NCI-H187 (cell line): Measurements from ENCODE around the gene B4GALNT3.
A peak's percentile ranks its signal among the peaks of the same experiment; 100 is the strongest.

Experiments
- DNase-seq, 2 experiments: peaks; one replicate each; lab custom pipeline; 2025; lab: John Stamatoyannopoulos, UW

The B4GALNT3 gene

DNA sequence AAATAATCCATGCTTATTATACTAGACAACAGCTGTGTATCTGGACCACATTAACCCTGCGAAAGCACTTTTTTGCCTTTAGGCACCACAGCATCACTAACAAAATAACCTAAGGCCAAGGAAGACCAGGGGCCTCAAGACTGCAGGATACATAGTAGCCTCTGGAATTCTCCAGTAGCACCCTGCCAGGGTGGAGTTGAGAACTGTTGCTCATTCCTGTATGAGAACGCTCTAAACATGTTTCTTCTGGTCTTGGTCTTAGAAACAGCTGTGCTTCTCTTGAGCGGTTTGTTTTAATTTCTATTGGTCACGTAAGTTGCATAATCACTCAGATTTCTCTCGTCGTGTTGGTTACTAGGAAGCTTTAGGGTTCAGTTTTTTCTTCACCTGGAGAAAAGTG, 7.9 kb downstream of the B4GALNT3 start:
- DNase-seq, result no peak

DNA sequence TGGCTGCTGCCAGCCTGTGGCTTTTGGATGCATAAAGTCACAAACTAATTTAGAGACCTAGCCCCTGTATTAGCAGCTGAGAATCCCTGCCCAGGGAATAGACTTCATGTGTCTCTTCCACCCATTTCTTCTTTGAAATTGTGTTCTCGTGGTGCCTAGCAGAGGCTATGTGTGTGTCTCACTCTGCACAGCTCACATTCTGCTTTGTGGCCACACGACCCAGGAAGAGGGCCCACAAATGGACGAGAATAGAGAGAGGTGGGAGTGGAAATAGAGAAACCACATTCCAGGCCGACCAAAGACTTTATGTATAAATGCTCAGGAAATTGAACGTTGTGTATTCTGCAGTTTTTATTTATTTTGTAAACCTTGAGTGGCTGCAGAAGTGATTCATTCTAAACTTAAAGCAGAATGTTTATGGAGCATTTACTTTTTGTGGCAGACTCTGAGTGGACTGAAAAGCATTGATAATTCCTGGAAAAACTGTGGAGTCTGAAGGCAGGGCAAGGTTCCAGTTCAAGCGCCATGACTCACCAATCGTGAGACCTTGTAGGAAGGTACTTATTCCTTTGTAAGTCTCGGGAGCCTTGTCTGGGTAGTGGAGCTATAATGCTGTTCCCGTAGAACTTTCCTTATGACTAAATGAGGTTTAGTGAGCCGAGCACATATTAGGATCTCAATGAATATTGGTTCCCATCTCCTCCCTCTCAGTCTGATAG, 9.1 kb downstream of the B4GALNT3 start:
- DNase-seq, result no peak

DNA sequence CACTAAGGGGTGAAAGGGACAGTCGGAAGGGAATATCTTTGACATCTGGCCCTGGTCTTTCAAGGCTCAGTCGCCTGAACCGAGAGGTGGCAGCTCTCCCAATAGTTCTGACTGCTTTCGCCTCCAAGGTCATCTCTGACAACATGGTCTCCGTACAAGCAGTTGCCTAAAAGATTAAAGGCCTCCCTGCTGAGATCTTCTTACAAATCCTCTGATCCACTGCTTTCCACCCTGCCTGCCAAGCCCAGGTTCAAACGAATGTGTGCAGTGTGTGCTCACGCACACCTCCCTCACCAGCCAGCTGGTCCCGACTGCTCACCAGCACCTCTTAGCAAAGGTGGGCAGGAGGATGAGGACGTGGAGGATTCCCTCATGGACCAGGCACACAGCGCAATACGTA, 10.4 kb downstream of the B4GALNT3 start:
- DNase-seq, result no peak

DNA sequence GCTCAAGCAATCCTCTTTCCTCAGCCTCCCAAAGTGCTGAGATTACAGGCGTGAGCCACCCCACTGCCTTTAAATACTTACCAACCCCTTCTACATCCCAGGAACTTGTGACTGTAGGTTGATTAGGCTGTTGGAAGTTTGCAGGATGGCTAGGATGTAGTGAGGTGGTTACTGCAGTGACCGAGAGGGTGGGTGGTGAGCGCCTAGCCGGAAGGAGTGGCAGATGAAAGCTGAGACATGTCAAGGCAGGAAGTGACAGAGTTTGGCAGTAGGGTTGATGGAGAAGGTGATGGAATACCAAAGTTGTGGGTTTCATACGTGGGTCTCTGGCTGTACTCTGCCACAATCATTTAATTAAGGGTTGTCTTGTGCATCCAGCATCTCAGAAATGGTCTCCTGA, 13.5 kb downstream of the B4GALNT3 start:
- DNase-seq, result no peak

DNA sequence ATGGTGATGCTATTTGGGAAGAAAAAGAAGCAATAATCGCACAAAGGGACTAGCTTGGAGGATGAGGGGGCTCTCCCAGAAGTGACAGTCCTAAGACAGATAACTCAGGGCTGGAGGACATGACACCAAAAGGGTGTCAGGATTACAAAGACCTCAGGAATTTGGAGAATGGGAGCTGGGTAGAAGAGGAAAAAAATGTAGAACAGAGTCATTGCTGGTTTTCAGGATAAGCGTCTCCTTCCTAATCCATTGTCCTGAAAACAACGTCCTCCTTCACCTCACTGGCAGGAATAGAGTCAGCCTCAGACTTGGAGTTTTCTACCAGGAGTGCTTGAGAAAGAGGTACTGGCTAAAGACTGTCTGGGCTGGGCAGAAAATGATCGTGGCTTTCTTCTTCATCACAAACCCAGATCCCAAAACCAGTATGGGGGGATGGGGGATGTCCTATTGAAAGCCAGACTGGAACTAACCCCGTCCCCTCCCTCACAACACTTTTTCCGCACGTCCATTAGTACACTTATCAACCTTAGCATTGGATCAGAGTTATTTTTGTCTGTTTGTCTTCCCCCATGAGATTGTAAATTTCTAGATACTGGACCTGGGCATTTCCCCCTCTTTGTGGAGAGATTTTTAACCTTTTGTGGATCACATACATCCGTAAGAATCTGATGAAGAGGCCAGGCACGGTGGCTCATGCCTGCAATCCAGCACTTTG, 14.3 kb downstream of the B4GALNT3 start:
- DNase-seq, result no peak

DNA sequence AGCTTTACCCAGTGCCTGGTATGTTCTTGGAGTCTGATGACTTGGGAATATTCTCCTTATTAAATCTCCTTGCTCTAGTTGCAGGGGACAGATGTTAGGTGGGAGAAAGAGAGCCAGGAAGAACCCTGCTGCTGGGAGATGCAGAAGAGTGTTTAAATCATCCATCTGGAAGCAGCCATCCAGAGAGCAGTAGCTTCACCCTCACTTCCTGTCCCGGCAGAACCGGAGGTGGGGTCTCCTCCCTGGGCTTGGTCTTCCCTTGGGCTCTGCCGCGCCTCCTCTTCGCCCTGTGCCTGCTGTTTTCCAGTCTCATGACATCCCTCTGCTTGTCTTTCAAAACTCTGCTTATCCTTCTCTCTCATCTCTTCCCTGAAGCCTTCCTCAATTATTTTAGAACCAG, 15.5 kb downstream of the B4GALNT3 start:
- DNase-seq, result no peak

DNA sequence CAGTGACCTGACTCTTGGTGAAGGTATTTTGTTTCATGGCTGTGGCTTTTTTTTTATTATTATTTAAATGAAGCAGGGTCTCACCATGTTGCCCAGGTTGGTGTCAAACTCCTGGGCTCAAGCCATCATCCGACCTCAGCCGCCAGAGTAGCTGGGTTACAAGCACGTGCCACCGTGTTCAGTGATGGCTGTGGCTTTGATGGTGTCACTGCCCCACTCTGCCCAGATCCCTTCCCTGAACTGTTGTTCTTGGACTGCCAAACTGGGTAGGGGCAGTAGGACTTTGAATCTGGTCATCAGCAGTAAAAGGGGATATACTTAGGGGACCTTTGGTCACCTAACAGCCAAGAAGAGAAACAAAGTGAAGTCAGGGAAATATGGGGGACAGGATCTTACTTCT, 19.4 kb downstream of the B4GALNT3 start:
- DNase-seq, result no peak

DNA sequence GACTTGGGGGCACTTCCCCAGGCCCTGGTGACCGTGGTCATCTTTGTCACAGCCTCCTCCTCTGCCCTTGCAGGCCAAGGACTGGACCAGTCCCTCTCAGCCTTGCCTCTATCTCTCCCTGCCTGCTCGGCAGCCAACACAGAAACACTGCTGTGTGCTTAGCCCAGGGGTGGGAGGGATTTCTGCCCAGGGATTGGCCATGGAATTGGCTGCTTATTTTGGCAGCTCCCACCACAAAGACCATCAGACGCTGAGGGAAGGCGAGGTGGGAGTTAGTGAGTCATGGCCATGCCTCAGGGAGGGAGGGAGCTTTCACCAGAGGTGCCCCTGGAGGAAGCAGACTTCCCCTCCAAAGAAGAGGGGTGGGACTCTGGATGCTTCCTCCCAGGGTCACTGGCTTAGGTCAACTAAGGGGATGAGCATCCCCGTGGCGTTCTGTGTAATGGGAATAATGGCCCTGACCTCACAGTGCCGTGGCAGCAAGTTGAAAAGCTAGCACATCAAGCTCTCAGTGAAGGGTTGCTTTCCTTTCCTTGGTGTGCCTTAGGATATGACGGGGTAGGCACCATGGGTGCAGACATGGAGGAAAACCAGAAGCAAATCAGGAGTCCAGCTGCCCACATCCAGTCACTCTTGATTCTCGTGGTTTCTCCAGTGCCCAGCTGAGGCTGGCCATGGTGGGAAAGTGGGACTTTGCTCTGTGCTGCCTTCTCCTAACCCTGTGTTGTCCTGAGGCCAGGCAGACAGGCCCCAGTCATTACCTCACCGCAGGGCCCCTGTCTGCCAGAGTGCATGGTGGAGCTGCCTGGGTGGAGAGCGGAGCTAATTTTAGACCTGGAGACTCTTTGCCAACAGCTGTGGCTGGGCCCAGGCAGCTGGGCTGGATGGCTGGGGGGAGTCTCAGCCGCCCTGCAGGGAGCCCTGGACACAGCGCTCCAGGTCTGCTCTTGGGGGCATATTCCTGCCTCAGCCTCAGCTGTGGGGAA, 21.4 kb downstream of the B4GALNT3 start:
- DNase-seq, result peak in 1 of 2 experiments; percentile 16

DNA sequence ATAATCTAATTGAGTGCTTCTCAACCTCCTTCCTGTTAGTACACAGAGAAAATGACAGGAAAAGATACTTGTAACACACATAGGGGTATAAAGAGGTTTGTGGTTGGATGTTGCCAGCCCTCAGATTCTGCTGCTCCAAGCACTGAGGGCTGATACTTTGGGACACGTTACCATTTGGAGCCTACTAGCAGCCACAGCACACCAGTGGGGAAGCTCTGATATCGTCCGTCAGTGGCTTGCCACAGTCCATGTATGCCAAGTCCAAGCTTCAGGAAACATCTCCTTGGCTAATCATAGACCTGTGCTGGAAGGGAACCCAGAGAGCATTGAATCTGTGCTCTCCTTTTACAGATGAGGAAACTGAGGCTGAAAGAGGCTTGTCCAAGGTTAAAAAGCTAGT, 22.3 kb downstream of the B4GALNT3 start:
- DNase-seq, result no peak

DNA sequence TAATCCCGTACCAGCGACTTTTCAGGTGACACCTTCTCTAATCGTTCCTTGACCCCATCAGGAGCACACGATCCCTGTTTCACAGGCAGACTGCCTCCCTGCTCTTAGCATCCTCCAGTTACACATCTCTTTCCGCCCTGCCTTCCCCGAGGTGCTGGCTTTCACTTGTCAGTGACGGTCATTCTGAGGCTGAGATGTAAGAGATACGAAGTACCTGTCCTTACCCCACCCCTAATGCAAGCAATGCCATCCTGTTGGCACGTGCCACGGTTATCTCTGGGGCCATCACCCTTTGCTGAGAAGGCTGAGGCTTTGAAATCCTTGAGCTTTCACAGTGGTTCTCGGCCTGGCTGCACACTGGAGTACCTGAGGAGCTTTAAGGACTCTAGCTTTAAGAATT, 24.4 kb downstream of the B4GALNT3 start:
- no peak for DNase-seq

DNA sequence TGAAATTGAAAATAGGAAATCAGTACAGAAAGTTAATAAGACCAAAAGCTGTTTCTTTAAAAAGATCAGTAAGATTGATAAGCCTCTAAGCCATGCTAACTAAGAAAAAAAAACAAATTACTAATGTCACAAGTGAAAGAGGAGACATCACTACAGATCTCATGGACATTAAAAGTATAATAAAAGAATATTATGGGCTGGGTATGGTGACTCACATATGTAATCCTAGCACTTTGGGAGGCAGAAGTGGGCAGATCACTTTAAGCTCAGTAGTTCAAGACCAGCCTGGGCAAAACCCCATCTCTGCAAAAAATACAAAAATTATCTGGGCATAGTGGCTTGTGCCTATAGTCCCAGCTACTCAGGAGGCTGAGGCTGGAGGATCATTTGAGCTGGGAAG, 30.5 kb downstream of the B4GALNT3 start:
- no peak for DNase-seq

DNA sequence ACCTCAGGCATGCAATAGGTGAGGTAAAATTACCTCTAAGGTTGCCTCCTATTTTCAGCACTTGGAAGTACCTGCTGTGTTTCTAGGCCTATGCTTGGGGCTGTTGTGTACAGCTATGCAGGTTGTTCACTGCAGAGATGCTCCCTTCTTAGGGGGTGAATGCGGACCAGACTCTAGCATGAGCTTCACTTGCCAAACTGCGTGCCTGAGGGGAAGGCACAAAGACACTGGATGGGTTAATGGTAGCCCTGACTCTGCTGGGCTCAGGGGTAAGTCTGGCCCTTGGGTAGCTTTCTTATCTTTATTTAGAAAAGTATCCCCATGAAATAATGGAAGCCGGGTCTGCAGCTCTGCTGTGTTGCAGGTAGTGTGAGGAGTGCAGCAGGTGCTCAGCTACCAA, 35.7 kb downstream of the B4GALNT3 start:
- no peak for DNase-seq

DNA sequence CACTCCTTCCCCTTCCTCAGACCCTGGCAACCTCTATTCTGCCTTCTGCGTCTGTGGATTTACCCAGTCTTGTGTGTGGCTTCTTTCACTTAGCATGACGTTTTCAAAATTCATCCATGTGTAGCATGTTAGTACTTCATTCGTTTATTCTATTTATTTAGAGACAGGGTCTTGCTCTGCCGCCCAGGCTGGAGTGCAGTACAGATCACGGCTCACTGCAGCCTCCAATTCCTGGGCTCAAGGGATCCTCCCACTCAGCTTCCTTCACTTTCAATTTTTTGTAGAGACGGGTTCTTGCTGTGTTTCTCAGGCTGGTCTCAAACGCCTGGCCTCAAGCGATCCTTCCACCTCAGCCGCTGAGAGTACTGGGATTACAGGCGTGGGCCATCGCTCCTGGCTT, 37.0 kb downstream of the B4GALNT3 start:
- no peak for DNase-seq

DNA sequence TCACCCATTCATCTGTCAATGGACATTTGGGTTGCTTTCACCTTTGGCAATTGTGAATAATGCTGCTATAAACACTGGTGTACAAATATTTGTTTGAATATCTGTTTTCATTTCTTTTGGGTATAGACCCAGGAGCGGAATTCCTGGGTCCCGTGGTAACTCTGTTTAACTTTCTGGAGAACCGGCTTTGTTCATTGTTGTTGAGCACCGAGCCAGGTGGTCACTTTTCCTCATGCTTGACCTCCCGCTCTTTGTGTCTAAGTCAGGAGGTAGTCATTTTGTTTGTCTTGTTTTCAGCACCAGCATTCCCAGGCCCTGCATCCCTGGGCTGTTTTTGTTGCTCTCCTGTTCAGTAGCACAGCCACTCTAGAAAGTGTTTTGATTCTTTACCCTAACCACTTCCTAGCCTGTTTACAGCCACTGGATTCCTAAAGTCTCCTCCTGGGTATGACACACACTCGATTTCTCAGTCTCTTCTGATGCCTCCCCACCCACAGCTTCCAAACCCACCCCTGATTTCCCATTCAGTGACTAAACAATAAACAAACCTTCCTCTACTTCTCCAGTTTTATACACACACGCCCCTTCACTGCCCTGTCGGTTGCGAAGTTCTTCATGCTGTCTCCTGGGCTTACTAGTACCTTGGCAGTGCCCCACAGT, 37.9 kb downstream of the B4GALNT3 start:
- no peak for DNase-seq

DNA sequence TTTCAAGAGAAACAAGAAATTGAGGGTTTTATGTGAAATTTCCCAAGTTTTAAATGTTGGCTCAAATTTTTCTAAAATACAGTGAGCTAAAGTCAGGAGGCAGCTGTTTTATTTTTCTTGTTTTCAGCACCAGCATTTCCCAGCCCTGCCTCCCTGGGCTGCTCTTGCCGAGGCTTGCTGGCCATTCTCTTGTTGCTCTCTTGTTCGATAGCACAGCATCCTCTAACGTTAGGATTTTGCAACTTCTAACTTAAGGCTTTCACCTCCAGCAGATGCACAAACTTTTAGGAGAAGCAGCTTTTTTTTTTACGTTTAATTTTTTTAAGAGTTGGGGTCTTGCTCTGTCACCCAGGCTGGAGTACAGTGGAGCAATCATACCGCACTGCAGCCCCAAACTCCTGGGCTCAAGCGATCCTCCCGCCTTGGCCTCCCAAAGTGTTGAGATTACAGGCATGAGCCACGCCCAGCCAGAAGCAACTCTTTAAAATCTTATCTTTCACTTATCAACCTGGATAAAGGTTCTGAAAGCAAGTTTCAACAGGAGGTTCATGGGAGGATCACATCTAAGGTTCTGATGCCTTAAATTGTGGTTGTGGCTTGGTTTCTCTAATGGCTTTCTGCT, 40.2 kb downstream of the B4GALNT3 start:
- DNase-seq, result no peak

DNA sequence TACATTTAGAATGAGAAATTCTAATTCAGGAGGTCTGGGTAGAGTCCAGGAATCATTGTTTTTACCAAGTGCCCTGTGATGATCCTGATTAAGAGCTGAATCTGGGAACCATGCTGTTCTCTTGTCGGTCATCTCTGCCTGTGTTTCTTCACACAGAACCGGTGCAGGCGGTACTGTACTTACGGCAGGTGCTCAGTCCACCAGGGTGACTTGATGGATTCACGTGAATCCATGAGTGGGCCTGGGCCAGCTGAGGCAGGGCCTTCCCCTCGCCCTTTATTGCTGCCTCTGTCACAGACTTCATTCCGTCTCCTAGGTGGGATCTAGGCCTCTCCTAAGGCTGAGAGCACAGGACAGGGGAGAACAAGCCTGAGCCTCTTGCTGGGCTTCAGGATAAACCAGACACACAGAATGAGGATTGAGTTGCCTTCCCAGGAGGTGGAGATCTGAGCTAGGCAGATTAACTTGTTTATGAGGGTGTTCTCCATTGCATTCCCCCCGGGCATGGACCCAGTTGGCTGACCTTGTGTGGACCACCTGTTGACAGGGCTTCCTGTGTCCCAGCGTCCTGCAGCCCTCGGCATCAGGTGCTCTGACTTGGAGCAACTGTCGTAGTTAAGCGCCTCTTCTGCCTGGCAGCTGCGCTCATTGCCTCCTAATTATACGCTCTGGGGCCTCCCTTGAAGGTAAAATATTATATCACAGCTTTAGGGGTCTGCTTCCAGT, 42.1 kb downstream of the B4GALNT3 start:
- DNase-seq, result no peak

DNA sequence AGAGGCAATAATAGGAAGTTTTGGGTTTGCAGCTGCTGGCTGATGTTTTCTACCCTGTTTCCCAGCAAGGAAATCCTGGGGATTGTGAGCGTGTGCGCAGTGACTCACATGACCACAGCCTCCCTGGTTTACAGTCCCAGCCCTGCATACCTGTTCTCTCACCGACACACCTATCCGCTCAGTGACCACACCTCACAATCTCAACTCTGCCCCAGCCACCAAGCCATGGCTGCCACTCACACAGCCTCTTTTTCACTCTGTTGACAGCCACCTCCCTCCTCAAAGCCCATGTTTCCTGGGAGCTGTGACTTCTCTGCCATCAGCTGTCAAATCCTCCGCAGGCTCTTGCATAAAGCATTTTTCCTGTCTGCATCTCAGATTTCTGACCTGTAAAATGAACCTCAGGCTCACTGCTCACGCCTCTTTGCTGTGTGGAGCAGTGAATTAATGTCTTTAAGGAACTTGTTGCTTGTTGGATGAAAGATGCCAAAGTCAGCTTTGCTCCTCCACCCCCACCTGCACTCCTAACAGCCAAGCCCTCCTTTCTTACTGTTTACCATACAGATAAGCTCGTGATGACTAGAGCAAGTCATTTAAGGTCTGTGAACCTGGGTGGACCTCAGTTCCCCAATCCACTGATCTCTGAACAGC, 43.5 kb downstream of the B4GALNT3 start:
- no peak for DNase-seq

DNA sequence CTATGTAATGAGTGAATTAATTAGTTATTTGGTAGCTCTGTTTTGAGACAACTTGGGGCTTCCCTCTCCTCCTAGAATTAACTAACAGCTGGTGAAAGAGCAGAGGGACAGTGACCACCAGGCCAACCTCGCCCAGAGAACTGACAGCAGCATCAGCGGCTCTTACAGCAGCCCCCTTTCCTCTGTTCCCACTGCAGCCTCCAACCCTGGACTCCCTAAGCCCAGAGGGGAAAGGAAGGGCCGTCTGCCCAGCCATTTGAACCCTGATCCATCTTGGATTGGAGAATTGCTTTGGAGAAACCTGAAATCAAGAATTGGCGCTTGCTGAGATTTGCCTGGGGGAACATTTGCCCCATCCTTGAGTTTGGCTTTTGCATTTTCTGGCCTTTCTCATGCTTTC, 45.5 kb downstream of the B4GALNT3 start:
- no peak for DNase-seq

DNA sequence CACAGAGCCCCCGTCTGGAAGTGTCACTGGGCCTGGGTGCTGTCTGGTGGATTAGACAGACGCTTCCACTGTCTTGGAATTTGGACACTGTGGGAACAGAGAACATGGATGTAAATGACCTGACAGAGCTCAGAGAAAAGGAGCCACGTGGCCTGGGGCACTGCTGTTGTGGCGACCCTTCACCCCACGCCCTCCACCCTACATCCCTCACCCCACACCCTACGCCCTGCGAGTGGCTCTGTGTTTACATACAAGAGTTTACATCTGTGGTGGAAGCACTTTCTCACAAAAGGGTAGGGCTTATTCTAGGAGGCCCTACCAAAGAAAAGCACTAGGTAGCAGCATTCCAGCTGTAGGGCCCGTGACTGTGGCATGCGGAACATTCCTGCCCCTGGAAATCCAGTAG, 47.7 kb downstream of the B4GALNT3 start:
- no peak for DNase-seq

DNA sequence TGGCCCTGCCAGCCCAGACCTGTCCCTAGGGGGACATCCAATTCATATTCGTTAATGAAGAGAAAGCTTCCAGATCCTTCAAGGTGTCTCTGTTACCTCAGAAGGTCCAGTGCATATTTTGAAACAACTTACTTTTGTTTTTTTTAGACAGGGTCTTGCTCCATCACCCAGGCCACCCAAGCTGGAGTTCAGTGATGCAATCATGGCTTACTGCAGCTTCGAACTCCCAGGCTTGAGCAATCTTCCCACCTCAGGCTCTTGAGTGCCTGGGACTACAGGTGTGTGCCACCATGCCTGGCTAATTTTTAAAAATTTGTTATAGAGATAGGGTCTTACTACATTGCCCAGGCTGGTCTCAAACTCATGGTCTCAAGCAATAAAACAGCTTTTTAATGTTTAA, 48.4 kb downstream of the B4GALNT3 start:
- DNase-seq, result no peak
